K562 treated with DMSO at 1 percent for 24 hours (cell line): Measurements from ENCODE around the gene TAF7. TPM values are rescaled to one million over a fixed set of nuclear protein-coding genes. Genes with fewer than 3 reads are reported as not detected.

Experiments
- total RNA-seq: library from RNA; unstranded; fragments of 300-600 nt; gene quantifications from 2 replicates; pipeline ENCODE4 v1.2.3, GENCODE V29; 2022; ENCODE audit warnings: low read depth; ENCODE audit not compliant: insufficient read depth

TAF7 gene, protein sequence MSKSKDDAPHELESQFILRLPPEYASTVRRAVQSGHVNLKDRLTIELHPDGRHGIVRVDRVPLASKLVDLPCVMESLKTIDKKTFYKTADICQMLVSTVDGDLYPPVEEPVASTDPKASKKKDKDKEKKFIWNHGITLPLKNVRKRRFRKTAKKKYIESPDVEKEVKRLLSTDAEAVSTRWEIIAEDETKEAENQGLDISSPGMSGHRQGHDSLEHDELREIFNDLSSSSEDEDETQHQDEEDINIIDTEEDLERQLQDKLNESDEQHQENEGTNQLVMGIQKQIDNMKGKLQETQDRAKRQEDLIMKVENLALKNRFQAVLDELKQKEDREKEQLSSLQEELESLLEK
- 95.8 and 97.2 TPM in 2 replicates for total RNA-seq

DNA sequence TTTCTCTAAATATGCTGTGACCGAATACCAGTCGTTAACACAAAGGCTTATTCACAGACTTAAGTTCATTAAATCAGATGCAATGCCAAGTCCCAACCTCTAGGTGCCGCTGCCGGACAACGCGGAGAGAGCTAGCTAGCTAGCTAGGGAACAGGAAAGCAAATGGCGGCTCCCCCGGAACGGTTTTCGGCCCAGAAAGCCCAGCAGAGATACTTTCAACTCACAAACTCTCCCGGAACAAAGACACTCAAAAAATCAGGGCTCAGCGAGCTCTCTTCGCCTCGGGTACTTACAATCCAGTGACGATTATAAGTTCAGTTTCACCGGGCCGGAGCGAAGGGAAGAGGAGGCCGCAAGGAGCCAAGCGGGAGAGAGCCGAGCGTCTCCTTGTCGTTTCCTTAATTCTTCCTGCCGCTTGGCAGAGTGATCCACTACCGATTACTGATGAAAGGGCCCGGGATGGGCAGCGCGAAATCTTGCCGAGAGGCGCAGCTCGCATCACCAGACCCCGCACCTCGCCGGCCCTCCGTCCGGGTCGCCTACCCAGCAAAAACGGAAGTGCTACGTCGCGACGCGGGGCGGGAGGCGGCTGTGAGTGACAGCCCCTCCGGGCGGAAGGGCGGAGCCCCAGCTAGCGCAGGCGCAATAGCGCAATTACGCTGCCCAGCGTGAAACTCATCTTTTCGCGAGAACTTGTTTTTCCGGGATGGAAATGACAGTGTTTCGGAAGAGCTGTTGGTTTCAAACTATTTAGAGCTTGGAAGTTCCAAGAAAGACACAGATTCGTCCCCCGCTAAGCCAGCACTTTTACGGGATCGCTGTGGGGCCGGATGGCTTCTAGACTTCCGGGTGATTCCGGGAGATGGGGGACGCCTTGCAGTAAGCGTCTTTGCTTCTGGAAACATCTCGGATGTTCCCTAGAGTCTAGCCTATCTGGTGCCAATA lies at the start of gene TAF7:
Gene TAF7, minus strand, starts transcription at position 560 of the 945 bp plus-strand sequence. CDS start 740 bp downstream, outside the sequence.

DNA sequence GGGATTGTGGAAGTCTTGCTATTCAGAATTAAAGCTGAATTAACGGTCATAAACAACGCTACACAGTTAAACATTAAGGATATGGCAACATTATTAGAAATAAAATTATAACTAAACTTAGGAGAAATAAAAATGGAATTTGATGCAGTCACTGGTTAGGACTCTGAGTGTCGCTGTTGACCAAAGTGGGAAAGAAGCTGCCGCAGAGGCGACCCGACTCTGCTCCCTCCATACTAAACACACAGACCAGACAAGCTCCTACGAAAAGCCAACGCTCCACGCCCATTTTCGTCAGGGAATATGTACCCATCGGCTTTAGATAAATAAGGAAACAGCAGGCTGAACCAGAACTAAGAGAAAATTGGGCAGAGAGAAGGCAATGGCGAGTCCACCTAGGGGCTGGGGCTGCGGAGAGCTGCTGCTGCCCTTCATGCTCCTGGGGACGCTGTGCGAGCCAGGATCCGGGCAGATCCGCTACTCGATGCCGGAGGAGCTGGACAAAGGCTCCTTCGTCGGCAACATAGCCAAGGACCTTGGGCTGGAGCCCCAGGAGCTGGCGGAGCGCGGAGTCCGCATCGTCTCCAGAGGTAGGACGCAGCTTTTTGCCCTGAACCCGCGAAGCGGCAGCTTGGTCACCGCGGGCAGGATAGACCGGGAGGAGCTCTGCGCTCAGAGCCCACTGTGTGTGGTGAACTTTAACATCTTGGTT lies 43.5 kb upstream of the TAF7 start, which contains the start of gene PCDHGA5:
Gene PCDHGA5, plus strand, starts transcription at position 211 of the 709 bp plus-strand sequence. Its CDS starts 169 bp downstream, at position 380.

DNA sequence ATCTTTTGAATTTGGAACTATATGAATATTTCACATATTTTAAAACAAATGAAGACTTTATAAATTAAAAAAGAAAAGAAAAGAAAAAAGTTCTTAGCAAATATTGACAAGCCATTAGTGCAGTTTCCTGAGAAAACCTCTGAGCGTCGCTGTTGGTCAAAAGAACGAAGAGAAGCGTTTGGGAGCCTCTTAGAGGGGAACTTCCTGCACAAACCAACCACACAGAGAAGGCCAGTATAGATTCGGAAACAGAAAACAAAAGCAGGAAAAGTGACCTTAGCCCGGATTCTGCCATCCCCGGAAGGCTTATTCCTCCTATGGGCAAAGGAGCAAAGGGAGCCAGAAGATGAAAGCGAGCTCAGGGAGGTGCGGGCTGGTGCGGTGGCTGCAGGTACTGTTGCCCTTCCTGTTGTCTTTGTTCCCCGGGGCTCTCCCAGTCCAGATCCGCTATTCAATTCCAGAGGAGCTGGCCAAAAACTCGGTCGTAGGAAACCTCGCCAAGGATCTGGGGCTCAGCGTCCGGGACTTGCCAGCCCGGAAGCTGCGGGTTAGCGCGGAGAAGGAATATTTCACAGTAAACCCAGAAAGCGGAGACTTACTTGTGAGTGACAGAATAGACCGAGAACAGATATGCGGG lies 39.3 kb upstream of the TAF7 start, which contains the start of gene PCDHGB2:
Gene PCDHGB2, plus strand, starts transcription at position 205 of the 637 bp plus-strand sequence. Its CDS starts 142 bp downstream, at position 347.

DNA sequence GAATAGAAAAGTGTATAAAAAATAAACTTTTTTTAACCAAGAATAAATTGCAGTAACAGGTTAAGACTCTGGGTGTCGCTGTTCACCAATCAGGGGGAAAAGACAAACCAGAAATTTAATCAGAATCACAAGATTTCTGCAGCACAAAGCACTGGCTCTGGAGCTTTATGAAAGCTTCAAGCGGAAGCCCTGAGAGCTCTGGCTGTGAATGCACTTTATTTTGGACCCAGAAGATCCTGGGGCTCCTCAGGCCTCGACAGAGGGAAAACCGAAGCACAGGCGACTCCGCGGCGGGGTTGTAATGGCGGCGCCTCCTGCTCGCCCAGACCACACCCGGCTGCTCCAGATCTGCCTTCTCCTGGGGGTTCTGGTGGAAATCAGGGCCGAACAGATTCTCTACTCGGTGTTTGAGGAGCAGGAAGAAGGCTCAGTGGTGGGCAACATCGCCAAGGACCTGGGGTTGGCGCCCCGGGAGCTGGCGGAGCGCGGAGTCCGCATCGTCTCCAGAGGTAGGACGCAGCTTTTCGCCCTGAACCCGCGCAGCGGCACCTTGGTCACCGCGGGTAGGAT lies 34.4 kb upstream of the TAF7 start, which contains the start of gene PCDHGA4:
Gene PCDHGA4, plus strand, starts transcription at position 122 of the 570 bp plus-strand sequence. Its CDS starts 87 bp downstream, at position 209.

DNA sequence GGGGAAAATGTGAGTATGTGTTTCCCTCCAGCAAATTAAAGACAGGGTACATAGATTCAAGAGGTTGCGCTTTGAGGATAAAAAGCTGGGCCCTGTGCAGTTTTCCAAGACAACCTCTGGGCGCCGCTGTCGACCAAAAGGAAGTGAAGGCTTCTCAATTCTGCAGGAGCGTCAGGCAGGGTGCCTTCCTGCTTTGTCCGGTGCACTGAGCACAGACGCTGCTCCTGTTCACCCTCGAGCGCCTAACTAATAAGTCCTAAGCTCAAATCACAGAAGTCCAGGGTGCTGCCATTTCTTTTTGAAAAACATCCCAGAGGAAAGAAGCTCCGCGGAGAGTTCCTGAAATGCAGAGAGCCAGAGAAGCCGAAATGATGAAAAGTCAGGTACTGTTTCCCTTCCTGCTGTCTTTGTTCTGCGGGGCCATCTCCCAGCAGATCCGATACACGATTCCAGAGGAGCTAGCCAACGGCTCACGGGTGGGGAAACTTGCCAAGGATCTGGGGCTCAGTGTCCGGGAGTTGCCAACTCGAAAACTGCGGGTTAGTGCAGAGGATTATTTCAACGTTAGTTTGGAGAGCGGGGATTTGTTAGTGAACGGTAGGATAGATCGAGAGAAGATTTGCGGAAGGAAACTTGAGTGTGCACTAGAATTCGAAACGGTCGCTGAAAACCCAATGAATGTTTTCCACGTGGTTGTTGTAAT lies 29.5 kb upstream of the TAF7 start, which contains the start of gene PCDHGB1:
Gene PCDHGB1, plus strand, starts transcription at position 183 of the 703 bp plus-strand sequence. Its CDS starts 162 bp downstream, at position 345.

DNA sequence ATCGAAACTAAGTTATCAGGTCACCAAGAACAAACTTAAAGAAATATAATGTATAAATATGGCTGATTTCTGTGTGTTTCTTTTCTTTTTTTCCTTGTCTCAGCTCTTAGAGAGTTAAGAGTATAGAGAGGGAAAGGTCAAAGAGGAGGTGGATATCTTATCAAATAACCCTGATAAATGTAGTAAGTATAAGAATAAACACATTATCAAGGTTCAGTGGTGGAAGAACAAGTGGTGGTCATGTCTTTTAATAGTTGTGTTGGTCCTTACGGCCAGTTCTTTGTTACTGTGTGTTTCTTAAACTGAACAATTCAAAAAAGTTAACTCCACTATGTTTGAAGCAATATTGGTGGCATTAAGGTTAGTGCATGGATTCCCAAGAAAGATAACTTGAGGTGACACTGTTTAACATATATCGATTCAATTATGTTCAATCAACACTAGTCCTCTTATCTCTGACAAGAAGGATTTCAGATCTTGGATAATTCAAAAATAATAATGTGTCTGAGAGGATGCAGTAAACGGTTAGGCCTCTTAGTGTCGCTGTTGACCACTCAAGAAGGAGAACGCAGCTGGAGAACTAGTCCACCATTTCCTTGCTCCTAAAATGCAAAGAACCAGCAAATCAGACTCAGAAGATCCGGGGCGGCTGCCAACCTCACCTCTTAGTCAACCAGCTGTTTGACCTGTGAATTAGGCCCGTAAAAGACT lies 22.8 kb upstream of the TAF7 start, which contains the start of gene PCDHGA3:
Gene PCDHGA3, plus strand, starts transcription at position 588 of the 711 bp plus-strand sequence. CDS start 205 bp downstream, outside the sequence.

DNA sequence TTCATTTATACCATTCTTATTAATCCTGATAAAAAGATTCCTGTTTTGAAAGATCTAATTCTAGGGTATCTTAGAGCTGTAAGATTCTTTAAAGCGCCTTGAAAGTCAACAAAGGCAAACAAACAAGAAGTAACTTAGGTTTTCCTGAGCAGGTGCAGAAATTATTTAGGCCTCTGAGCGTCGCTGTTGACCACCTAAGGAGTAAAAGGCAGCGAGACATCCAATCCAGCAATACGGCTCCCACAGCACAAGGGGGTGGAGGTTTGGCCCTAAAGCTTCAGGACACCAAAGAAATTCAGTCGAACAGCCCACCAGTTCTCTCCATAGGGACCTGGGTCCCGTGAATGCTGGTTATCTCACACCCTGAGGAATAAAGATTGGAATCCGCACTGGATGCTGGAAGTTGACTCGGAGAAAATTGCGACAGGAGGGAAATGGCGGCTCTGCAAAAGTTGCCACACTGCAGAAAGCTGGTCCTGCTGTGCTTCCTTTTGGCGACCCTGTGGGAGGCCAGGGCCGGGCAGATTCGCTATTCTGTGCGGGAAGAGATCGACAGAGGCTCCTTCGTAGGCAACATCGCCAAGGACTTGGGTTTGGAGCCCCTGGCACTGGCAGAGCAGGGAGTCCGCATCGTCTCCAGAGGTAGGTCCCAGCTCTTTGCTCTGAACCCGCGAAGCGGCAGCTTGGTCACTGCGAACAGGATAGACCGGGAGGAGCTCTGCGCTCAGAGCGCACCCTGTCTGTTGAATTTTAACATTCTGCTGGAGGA lies 18.1 kb upstream of the TAF7 start, which contains the start of gene PCDHGA2:
Gene PCDHGA2, plus strand, starts transcription at position 223 of the 769 bp plus-strand sequence.

DNA sequence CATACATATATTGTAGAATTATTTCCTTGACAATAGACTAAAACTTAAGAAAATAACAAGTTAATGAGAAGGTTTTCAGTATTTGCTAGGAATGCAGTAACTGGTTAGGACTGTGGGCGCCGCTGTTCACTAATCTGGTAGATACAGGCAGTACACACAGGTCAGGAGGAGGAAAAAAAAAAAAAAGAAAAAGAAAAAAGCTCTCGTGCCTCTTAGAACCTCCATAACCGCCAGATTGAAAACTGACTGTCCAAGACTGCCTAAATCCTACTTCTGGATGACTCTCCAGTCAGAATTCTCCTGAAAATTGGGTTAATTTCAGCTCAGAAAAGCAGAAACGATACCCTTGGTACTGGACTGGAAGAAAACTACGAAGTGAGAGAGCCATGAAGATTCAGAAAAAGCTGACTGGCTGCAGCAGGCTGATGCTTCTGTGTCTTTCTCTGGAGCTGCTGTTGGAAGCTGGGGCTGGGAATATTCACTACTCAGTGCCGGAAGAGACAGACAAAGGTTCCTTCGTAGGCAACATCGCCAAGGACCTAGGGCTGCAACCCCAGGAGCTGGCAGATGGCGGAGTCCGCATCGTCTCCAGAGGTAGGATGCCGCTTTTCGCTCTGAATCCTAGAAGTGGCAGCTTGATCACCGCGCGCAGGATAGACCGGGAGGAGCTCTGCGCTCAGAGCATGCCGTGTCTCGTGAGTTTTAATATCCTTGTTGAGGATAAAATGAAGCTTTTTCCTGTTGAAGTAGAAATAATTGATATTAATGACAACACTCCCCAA lies 9.9 kb upstream of the TAF7 start, which contains the start of gene PCDHGA1:
Gene PCDHGA1, plus strand, starts transcription at position 216 of the 782 bp plus-strand sequence.

DNA sequence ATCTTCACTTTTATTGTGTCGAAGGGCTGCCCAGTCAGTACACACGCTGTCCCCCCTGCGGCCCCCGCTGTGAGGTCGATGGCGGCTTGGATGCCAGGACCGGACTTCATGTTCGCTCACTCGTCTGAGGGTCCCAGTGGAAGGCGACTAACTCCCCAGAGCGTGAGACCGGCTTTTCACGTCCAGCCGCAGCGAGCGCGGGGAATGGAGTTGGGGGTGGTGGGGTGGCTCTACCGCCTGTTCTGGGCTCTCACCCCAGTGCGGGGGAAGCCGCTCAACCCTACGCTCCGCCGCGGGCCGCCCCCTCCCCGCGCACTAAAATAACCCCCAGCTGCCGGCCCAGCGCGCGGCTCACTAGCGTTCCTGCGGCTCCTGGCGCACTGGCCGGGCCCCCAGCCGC lies 16.8 kb downstream of the TAF7 start, which contains the start of gene SLC25A2:
Gene SLC25A2, minus strand, starts transcription at position 294 of the 400 bp plus-strand sequence. Its CDS starts 184 bp downstream, at position 110.

Other genes starting within 250 kb of the TAF7 start
- gene PCDHB2, start 226.2 kb downstream of the TAF7 start, total RNA-seq: 0.44 and 0.59 TPM in 2 replicates
- gene PCDHB3, start 220.3 kb downstream of the TAF7 start, total RNA-seq: 0.31 and 0.35 TPM in 2 replicates
- 0.08 TPM in 1 of 2 replicates, not detected in the other for gene PCDHB4, start 199.0 kb downstream of the TAF7 start, total RNA-seq
- 0.23 TPM in 1 of 2 replicates, not detected in the other for gene PCDHB5, start 185.6 kb downstream of the TAF7 start, total RNA-seq
- not detected in 2 replicates for gene PCDHB6, start 170.7 kb downstream of the TAF7 start, total RNA-seq
- 0.06 TPM in 1 of 2 replicates, not detected in the other for gene PCDHB7, start 148.1 kb downstream of the TAF7 start, total RNA-seq
- gene PCDHB8, start 143.0 kb downstream of the TAF7 start, total RNA-seq: 0.09 TPM in 1 of 2 replicates, not detected in the other
- gene PCDHB16, start 138.4 kb downstream of the TAF7 start, total RNA-seq: not detected in 2 replicates
- gene PCDHB9, start 133.6 kb downstream of the TAF7 start, total RNA-seq: not detected in 2 replicates
- gene PCDHB10, start 128.4 kb downstream of the TAF7 start, total RNA-seq: not detected in 2 replicates
- 0.13 TPM in 1 of 2 replicates, not detected in the other for gene PCDHB11, start 121.2 kb downstream of the TAF7 start, total RNA-seq
- gene PCDHB12, start 112.1 kb downstream of the TAF7 start, total RNA-seq: not detected in 2 replicates
- 0.16 and 0.22 TPM in 2 replicates for gene PCDHB13, start 106.9 kb downstream of the TAF7 start, total RNA-seq
- gene PCDHB14, start 97.4 kb downstream of the TAF7 start, total RNA-seq: 0.21 TPM in 1 of 2 replicates, not detected in the other
- gene PCDHB15, start 75.4 kb downstream of the TAF7 start, total RNA-seq: 0.35 and 0.52 TPM in 2 replicates
- not detected in 2 replicates for gene SLC25A2, start 16.7 kb downstream of the TAF7 start, total RNA-seq
- gene PCDHGA1, start 9.7 kb upstream of the TAF7 start, total RNA-seq: 0.16 and 0.29 TPM in 2 replicates
- gene PCDHGA2, start 18.0 kb upstream of the TAF7 start, total RNA-seq: 0.54 and 0.63 TPM in 2 replicates
- gene PCDHGA3, start 23.0 kb upstream of the TAF7 start, total RNA-seq: 0.50 and 0.89 TPM in 2 replicates
- 0.43 and 0.52 TPM in 2 replicates for gene PCDHGB1, start 29.3 kb upstream of the TAF7 start, total RNA-seq
- 0.52 and 1.2 TPM in 2 replicates for gene PCDHGA4, start 34.2 kb upstream of the TAF7 start, total RNA-seq
- 0.51 and 0.63 TPM in 2 replicates for gene PCDHGB2, start 39.2 kb upstream of the TAF7 start, total RNA-seq
- gene PCDHGA5, start 43.4 kb upstream of the TAF7 start, total RNA-seq: 0.22 and 0.44 TPM in 2 replicates
- 0.51 and 0.56 TPM in 2 replicates for gene PCDHGB3, start 49.5 kb upstream of the TAF7 start, total RNA-seq
- gene PCDHGA6, start 53.1 kb upstream of the TAF7 start, total RNA-seq: 0.27 and 0.39 TPM in 2 replicates
- 0.37 TPM in 2 replicates for gene PCDHGA7, start 62.0 kb upstream of the TAF7 start, total RNA-seq
- 0.12 and 0.16 TPM in 2 replicates for gene PCDHGB4, start 66.9 kb upstream of the TAF7 start, total RNA-seq
- 0.43 and 0.49 TPM in 2 replicates for gene PCDHGA8, start 71.8 kb upstream of the TAF7 start, total RNA-seq
- gene PCDHGB5, start 77.2 kb upstream of the TAF7 start, total RNA-seq: 0.42 and 0.75 TPM in 2 replicates
- gene PCDHGA9, start 82.0 kb upstream of the TAF7 start, total RNA-seq: 0.17 TPM in 1 of 2 replicates, not detected in the other
- gene PCDHGB6, start 87.2 kb upstream of the TAF7 start, total RNA-seq: 0.16 and 0.27 TPM in 2 replicates
- gene PCDHGA10, start 92.2 kb upstream of the TAF7 start, total RNA-seq: 0.07 TPM in 1 of 2 replicates, not detected in the other
- gene PCDHGB7, start 96.9 kb upstream of the TAF7 start, total RNA-seq: not detected in 2 replicates
- gene PCDHGA11, start 100.3 kb upstream of the TAF7 start, total RNA-seq: 0.15 TPM in 1 of 2 replicates, not detected in the other
- 0.06 TPM in 1 of 2 replicates, not detected in the other for gene PCDHGA12, start 109.7 kb upstream of the TAF7 start, total RNA-seq
- not detected in 2 replicates for gene PCDHGC3, start 155.2 kb upstream of the TAF7 start, total RNA-seq
- gene PCDHGC4, start 164.2 kb upstream of the TAF7 start, total RNA-seq: not detected in 2 replicates
- not detected in 2 replicates for gene PCDHGC5, start 168.3 kb upstream of the TAF7 start, total RNA-seq